Subcutaneous abdominal adipose tissue (tissue), 5 donors: ENCODE data around the gene TAS2R10.

Experiments used
- H3K27ac ChIP-seq: one replicate; pipeline ENCODE4 v1.7.0; 2013; ENCODE audit warnings: low read depth, mild to moderate bottlenecking, inconsistent platforms, low read length, moderate library complexity
- H3K27me3 ChIP-seq, 5 donors: one replicate each; pipeline ENCODE4 v1.7.0; 2013; ENCODE audit warnings: low read length in 5 of 5, inconsistent platforms in 1 of 5; ENCODE audit not compliant: control insufficient read depth in 5 of 5, insufficient read depth in 4 of 5
- H3K36me3 ChIP-seq, 5 donors: one replicate each; pipeline ENCODE4 v1.7.0; 2013; ENCODE audit warnings: low read length in 5 of 5; ENCODE audit not compliant: control insufficient read depth in 5 of 5, insufficient read depth in 5 of 5
- H3K4me1 ChIP-seq, 5 donors: one replicate each; pipeline ENCODE4 v1.7.0; 2013; ENCODE audit warnings: low read length in 5 of 5, mild to moderate bottlenecking in 3 of 5, moderate library complexity in 1 of 5; ENCODE audit not compliant: control insufficient read depth in 5 of 5, insufficient read depth in 5 of 5
- H3K4me3 ChIP-seq, 5 donors: one replicate each; pipeline ENCODE4 v1.7.0; 2013; ENCODE audit warnings: low read length in 5 of 5, low read depth in 1 of 5
- H3K9ac ChIP-seq, 5 donors: one replicate each; pipeline ENCODE4 v1.7.0; 2013; ENCODE audit warnings: low read length in 5 of 5, mild to moderate bottlenecking in 4 of 5, moderate library complexity in 3 of 5
- H3K9me3 ChIP-seq, 5 donors: one replicate each; pipeline ENCODE4 v1.7.0; 2013; ENCODE audit warnings: low read length in 5 of 5; ENCODE audit not compliant: control insufficient read depth in 5 of 5
- donor health status: healthy.
- donor health status: healthy.
- donor health status: healthy.
- donor health status: healthy.
- donor health status: healthy.

Gene TAS2R10

GRCh38 chr12:10826258-10826657 lies at the start of gene TAS2R10:
Gene TAS2R10 (minus strand): TSS chr12:10826358. CDS start chr12:10826269, 89 bp downstream.
- Histone ChIP-seq H3K27me3 (no peaks in the 10 kb centered on the region), H3K36me3 (peaks cover 0 to 10% (median 0%) of the 10 kb centered on the region in 5 donors), H3K4me3 (no peak within 1 kb of the TSS), H3K4me1 (no peaks in the 10 kb centered on the region), H3K9me3 (no peaks in the 10 kb centered on the region), H3K27ac (no peak within 1 kb of the TSS), H3K9ac (no peak within 1 kb of the TSS)

DNA sequence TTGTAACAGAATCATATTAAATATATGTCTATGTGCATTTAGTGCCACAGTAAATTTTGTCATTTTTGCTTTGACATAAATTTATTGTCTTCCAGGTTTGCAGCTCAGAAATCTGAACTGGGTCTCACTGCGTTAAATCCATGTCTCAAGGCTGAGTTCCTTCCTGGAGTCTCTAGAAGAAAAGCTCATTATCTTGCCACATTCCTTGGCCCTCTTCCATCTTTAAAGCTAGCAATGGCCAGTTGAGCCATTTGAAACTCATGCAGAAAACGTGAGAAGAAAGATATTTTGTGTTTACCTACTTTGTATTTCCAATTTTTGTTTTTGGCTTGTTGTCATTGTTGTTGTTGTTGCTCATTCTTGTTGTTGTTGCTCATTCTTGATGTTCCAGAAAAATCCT lies 47.2 kb upstream of the TAS2R10 start:
- peaks cover 0 to 3% (median 0%) of the 10 kb centered on the region in 5 donors for H3K9me3 ChIP-seq
- peaks cover 7 to 16% (median 11%) of the 10 kb centered on the region in 5 donors for H3K36me3 ChIP-seq
- no peaks in the 10 kb centered on the region for H3K27me3 ChIP-seq
- no peak overlapping the region for H3K9ac ChIP-seq
- H3K4me3 ChIP-seq = no peak overlapping the region
- no peak overlapping the region for H3K27ac ChIP-seq
- no peaks in the 10 kb centered on the region for H3K4me1 ChIP-seq

DNA sequence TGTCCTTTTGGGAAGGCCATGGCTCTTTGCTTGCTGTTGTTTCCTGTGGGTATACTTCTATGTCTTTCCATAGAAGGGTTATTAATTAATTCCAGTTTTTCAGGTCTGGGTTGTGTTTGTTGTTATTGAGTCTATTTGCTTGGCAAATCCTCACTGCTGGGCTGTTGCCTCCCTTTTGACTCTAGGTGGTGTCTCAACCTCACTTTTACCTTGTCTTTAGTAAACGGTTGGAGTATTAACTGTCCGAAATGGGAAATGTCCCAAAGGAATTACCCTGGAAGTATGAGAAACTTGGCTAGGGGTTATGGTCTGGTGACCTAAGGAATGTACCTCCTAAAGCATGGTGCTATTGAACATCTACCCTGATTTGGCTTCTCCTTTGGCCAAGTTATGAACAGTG lies 41.2 kb upstream of the TAS2R10 start:
- Histone ChIP-seq H3K4me3 (no peak overlapping the region), H3K9ac (no peak overlapping the region), H3K4me1 (peaks cover 0 to 5% (median 3%) of the 10 kb centered on the region in 5 donors), H3K27ac (no peak overlapping the region), H3K36me3 (peaks cover 0 to 2% (median 0%) of the 10 kb centered on the region in 5 donors), H3K9me3 (peaks cover 0 to 2% (median under 1%) of the 10 kb centered on the region in 5 donors), H3K27me3 (no peaks in the 10 kb centered on the region)

DNA sequence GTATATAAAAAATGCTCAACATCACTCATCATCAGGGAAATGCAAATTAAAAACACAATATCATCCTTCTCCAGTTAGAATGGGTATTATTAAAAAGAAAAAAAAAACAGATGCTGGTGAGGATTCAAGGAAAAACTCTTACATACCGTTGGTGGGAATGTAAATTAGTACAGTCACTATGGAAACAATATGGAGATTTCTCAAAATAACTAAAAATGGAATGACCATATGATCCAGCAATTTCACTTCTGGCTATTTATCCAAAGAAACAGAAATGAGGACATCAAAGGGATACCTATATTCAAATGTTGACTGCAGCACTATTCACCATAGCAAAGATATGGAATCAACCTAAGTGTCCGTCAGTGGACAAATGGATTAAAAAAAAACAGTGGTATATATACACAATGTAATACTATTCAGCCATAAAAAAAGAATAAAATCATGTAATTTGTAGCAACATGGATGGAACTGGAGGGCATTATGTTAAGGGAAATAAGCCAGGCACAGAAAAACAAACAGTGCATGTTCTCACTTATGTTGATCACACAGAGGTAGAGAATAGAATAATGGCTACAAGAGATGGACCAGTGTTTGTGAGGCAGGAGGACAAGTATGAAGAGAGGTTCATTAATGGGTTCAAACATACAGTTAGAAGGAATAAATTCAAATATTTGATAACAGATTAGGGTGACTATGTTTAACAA lies 37.5 kb upstream of the TAS2R10 start:
- peaks cover 0 to 5% (median 3%) of the 10 kb centered on the region in 5 donors for H3K4me1 ChIP-seq
- H3K27ac ChIP-seq = no peak overlapping the region
- H3K27me3 ChIP-seq = no peaks in the 10 kb centered on the region
- peaks cover 2 to 9% (median 6%) of the 10 kb centered on the region in 5 donors for H3K36me3 ChIP-seq
- peaks cover 2 to 11% (median 8%) of the 10 kb centered on the region in 5 donors for H3K9me3 ChIP-seq
- no peak overlapping the region for H3K9ac ChIP-seq
- no peak overlapping the region for H3K4me3 ChIP-seq

- H3K9ac ChIP-seq = no peak overlapping the region
- H3K9me3 ChIP-seq = peaks cover 2 to 15% (median 13%) of the 10 kb centered on the region in 5 donors
Observed at GRCh38 chr12:10861366-10861765, 35.2 kb upstream of the TAS2R10 start.

DNA sequence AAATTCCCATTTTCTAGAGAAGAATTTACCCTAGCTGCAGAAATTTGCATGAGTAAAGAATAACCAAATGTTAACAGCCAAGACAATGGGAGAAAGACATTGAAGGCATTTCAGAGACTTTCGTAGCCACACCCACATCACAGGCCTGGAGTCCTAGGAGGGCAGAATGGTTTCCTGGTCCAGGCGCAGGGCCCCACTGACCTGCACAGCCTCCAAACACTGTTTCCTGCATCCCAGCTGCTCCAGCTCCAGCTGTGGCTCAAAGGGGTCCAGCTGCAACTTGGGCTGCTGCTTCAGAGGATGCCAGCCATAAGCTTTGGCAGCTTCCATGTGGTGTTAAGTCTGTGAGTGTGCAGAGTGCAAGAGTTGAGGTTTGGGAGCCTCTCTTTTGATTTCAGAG lies 29.6 kb upstream of the TAS2R10 start:
- H3K4me1 ChIP-seq = no peaks in the 10 kb centered on the region
- peaks cover 0 to 18% (median 10%) of the 10 kb centered on the region in 5 donors for H3K9me3 ChIP-seq
- no peak overlapping the region for H3K27ac ChIP-seq
- H3K36me3 ChIP-seq = peaks cover 0 to 31% (median 15%) of the 10 kb centered on the region in 5 donors
- no peaks in the 10 kb centered on the region for H3K27me3 ChIP-seq
- no peak overlapping the region for H3K9ac ChIP-seq
- no peak overlapping the region for H3K4me3 ChIP-seq

More at GRCh38 chr12:10861366-10861765, 35.2 kb upstream of the TAS2R10 start:
- H3K27me3 ChIP-seq = no peaks in the 10 kb centered on the region
- peaks cover 2 to 15% (median 12%) of the 10 kb centered on the region in 5 donors for H3K36me3 ChIP-seq
- no peak overlapping the region for H3K27ac ChIP-seq
- peaks cover 0 to 3% (median 0%) of the 10 kb centered on the region in 5 donors for H3K4me1 ChIP-seq
- H3K4me3 ChIP-seq = no peak overlapping the region

DNA sequence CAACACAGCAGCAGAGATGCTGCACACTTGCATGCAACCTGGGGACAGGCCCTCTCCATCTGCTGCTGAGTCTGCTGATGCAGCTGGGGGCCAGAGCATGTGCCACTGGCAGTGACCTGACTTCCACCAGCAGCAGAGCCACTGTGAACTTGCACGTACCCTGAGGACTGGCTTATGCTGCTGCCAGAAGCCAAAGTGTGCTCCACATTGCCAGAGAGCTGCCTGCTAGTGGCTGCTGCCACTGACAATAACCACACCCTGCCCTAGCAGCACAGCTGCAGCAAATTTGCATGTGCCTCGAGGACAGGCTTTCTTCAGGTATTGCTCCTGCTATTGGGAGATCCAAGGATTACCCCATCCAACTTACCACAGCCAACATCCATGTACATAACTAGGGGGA lies 27.6 kb upstream of the TAS2R10 start:
- Histone ChIP-seq H3K27ac (no peak overlapping the region), H3K4me1 (no peaks in the 10 kb centered on the region)

DNA sequence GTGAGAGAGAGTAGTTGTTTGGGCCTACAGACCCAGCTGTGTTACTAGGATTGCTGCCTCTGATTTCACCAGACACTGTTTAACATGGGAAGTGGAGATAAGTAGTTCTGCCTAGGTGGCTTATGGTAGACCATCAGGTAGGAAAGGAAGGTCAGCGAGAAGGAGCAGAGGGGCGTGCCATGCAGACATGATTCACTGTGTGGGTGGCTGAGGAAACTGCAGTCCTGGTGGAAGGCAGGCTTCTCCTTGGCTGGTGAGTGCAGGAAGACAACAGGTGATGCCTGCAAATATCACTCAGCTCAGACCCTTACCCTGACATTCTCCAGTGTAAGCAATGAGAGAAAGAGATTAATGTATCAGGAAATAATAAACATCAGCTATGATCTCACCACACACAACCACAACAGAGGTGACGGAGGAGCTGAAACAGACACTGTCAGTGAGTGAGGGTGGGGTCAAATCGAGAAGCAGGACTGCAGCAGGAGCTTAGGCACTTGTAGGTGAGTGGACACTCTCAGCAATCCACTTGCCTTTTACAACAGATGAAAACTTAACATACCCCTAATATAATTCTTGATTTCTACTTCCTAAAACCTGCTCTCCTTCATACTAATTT lies 25.2 kb upstream of the TAS2R10 start:
- no peaks in the 10 kb centered on the region for H3K4me1 ChIP-seq
- no peak overlapping the region for H3K9ac ChIP-seq
- H3K27me3 ChIP-seq = no peaks in the 10 kb centered on the region
- no peak overlapping the region for H3K27ac ChIP-seq
- H3K4me3 ChIP-seq = no peak overlapping the region
- H3K9me3 ChIP-seq = peaks cover 0 to 7% (median 5%) of the 10 kb centered on the region in 5 donors
- H3K36me3 ChIP-seq = peaks cover 0 to 28% (median 12%) of the 10 kb centered on the region in 5 donors

More for the DNA sequence above, 27.6 kb upstream of the TAS2R10 start:
- no peak overlapping the region for H3K4me3 ChIP-seq
- peaks cover 2 to 27% (median 9%) of the 10 kb centered on the region in 5 donors for H3K36me3 ChIP-seq
- no peaks in the 10 kb centered on the region for H3K27me3 ChIP-seq
- no peak overlapping the region for H3K9ac ChIP-seq
- H3K9me3 ChIP-seq = peaks cover 0 to 17% (median 10%) of the 10 kb centered on the region in 5 donors

DNA sequence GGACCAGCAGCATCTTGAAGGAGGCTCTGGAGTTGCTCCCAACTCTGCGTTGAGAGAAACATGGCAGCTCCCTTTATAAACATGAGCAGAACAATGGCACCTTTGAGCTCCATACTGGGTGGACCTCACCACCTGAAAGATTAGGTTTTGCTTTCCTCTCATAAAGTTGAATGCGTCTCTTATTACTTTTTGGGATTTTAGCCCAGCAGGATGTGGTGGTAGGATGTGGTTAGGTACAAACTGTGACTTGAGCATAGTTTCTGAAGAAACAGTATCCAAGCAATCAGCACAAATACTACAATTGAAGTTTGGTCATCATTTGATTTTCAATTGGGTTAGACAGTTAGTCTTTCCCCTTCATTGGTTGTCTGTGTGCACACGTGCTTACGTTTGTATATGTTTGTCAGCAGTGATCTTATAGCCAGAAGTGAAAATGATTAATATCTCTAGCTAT lies 23.3 kb upstream of the TAS2R10 start, which contains the start of gene PRR4:
Gene PRR4 (minus strand): TSS at position 51 of the 454 bp plus-strand sequence. CDS start 38 bp downstream, at position 13.
- no peak within 1 kb of the TSS for H3K4me3 ChIP-seq
- H3K27ac ChIP-seq = no peak within 1 kb of the TSS
- H3K9me3 ChIP-seq = no peaks in the 10 kb centered on the region
- H3K36me3 ChIP-seq = peaks cover 0 to 24% (median 12%) of the 10 kb centered on the region in 5 donors
- H3K9ac ChIP-seq = no peak within 1 kb of the TSS
- no peaks in the 10 kb centered on the region for H3K27me3 ChIP-seq
- H3K4me1 ChIP-seq = no peaks in the 10 kb centered on the region

GRCh38 chr12:10847744-10848143 lies 21.6 kb upstream of the TAS2R10 start:
- Histone ChIP-seq H3K9ac (no peak overlapping the region), H3K9me3 (no peaks in the 10 kb centered on the region), H3K4me3 (no peak overlapping the region), H3K27ac (no peak overlapping the region), H3K4me1 (no peaks in the 10 kb centered on the region), H3K36me3 (peaks cover 1 to 26% (median 17%) of the 10 kb centered on the region in 5 donors), H3K27me3 (no peaks in the 10 kb centered on the region)
